ENCODE measurements around the gene CDH13. TPM values are rescaled to one million over a fixed set of nuclear protein-coding genes. Genes with fewer than 3 reads are reported as not detected.

Gene CDH13
- total RNA-seq, 1 experiment from 2014 or later: 49.3 TPM

GRCh38 chr16:83002351-83003334 is 375.9 kb downstream of the CDH13 start:
- no peak overlapping the region for H3K27ac Mint-ChIP-seq (ENCODE audit: low read depth, unreplicated experiment)

GRCh38 chr16:83004868-83005652 is 378.3 kb downstream of the CDH13 start:
- no TSS peak for BruUV-seq (replicated peaks)
- H3K4me3 Mint-ChIP-seq (ENCODE audit: unreplicated experiment): no peak overlapping the region
- no peak overlapping the region for H3K27ac Mint-ChIP-seq (ENCODE audit: low read depth, unreplicated experiment)

More at GRCh38 chr16:83002351-83003334, 375.9 kb downstream of the CDH13 start:
- Mint-ChIP-seq H3K27me3 (ENCODE audit: insufficient read depth, unreplicated experiment) (no peaks in the 10 kb centered on the region), H3K9me3 (ENCODE audit: unreplicated experiment) (no peaks in the 10 kb centered on the region), H3K4me1 (ENCODE audit: insufficient read depth, unreplicated experiment) (peaks cover 7% of the 10 kb centered on the region), H3K36me3 (ENCODE audit: insufficient read depth, unreplicated experiment) (no peaks in the 10 kb centered on the region), H3K4me3 (ENCODE audit: unreplicated experiment) (no peak overlapping the region)
- DNase-seq (ENCODE audit: unreplicated experiment): peak; percentile 8
- intact Hi-C loops (cut with micrococcal nuclease): no loop called here
- BruUV-seq (replicated peaks): no TSS peak
- CTCF ChIA-PET: no interaction called here
- TF ChIP-seq CTCF (IDR thresholded peaks at IDR 0.05; ENCODE audit: unreplicated experiment): no peak
- POLR2A ChIA-PET: no interaction called here

GRCh38 chr16:83005653-83006160 is 378.9 kb downstream of the CDH13 start:
- CTCF ChIA-PET: interaction anchor here (0.6 kb wide), 2 partner anchors 62 to 215 kb away, joined by 3 read pairs; no protein-coding TSS in a partner anchor
- no peak for DNase-seq (ENCODE audit: unreplicated experiment)
- no peak for TF ChIP-seq CTCF (IDR thresholded peaks at IDR 0.05; ENCODE audit: unreplicated experiment)
- no peak overlapping the region for H3K4me3 Mint-ChIP-seq (ENCODE audit: unreplicated experiment)
- BruUV-seq (replicated peaks): no TSS peak
- H3K4me1 Mint-ChIP-seq (ENCODE audit: insufficient read depth, unreplicated experiment): peaks cover 7% of the 10 kb centered on the region
- H3K27ac Mint-ChIP-seq (ENCODE audit: low read depth, unreplicated experiment): no peak overlapping the region
- intact Hi-C loops (cut with micrococcal nuclease): no loop called here
- POLR2A ChIA-PET: interaction anchor here (0.6 to 1.3 kb wide), 2 partner anchors 10 to 401 kb away, joined by 3 read pairs; no protein-coding TSS in a partner anchor
- no peaks in the 10 kb centered on the region for H3K36me3 Mint-ChIP-seq (ENCODE audit: insufficient read depth, unreplicated experiment)
- H3K27me3 Mint-ChIP-seq (ENCODE audit: insufficient read depth, unreplicated experiment): no peaks in the 10 kb centered on the region
- no peaks in the 10 kb centered on the region for H3K9me3 Mint-ChIP-seq (ENCODE audit: unreplicated experiment)

More at GRCh38 chr16:83004868-83005652, 378.3 kb downstream of the CDH13 start:
- CTCF ChIA-PET: no interaction called here
- peaks cover 7% of the 10 kb centered on the region for H3K4me1 Mint-ChIP-seq (ENCODE audit: insufficient read depth, unreplicated experiment)
- no peak for TF ChIP-seq CTCF (IDR thresholded peaks at IDR 0.05; ENCODE audit: unreplicated experiment)
- POLR2A ChIA-PET: interaction anchor here (0.6 to 1.3 kb wide), 2 partner anchors 11 to 401 kb away, joined by 3 read pairs; no protein-coding TSS in a partner anchor
- no peaks in the 10 kb centered on the region for H3K27me3 Mint-ChIP-seq (ENCODE audit: insufficient read depth, unreplicated experiment)
- no peaks in the 10 kb centered on the region for H3K9me3 Mint-ChIP-seq (ENCODE audit: unreplicated experiment)
- intact Hi-C loops (cut with micrococcal nuclease): no loop called here
- DNase-seq (ENCODE audit: unreplicated experiment): no peak
- H3K36me3 Mint-ChIP-seq (ENCODE audit: insufficient read depth, unreplicated experiment): no peaks in the 10 kb centered on the region

All from MCF 10A (cell line).